Activated CD4-positive, alpha-beta T cell treated with anti-CD3 and anti-CD28 coated beads, Interleukin-2, amount 50 U/mL, for 4 hours (primary cell): ENCODE results near the gene IER2.

Source experiments
- DNase-seq, 2 experiments: peaks; one replicate each; pipeline ENCODE4 v3.0.0-alpha.2; 2020

IER2 gene, protein sequence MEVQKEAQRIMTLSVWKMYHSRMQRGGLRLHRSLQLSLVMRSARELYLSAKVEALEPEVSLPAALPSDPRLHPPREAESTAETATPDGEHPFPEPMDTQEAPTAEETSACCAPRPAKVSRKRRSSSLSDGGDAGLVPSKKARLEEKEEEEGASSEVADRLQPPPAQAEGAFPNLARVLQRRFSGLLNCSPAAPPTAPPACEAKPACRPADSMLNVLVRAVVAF

DNA sequence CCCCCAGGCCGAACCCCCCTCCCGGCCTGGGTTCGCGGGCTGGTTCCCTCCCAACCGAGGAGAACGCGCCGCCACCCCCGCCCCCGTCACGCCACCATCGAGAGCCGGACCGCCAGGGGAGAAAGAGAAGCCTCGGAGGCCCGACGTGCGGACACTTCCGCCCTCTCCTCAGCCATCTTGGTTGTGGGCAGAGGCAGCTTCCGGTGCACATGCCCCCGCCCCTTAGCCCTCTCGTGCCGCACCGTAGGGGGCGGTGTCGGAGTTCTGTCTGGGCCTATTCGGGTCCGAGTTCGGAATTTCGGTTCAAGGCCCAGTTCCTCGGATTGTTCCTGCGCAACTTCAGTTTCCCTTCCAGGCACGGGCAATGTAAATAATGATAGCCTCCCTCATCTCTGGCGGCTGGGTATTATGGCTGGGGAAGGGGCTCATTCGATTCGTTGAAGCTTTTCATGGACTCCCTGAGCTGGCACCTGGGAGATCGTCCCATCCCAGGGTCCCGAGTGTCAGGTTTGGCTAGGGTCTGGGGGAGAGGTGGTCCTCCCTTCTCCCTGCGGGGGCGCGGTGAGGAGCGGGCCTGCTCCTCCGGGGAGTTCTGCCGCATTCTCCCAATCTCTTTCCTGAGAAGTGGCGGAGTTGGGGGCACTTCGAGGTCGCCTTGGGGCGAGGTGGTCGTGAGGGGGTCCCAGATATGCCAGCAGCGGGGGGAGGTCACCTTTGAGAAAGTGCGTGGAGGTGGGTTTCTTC, at the start of gene IER2, which contains the start of gene STX10:
IER2 (plus strand) TSS at position 225 of the 744 bp plus-strand sequence. CDS start 2,776 bp downstream, outside the sequence.
STX10 (minus strand) TSS at position 189 of the 744 bp plus-strand sequence. CDS start 202 bp downstream, outside the sequence.
- DNase-seq = peak; percentile 89 to 91

DNA sequence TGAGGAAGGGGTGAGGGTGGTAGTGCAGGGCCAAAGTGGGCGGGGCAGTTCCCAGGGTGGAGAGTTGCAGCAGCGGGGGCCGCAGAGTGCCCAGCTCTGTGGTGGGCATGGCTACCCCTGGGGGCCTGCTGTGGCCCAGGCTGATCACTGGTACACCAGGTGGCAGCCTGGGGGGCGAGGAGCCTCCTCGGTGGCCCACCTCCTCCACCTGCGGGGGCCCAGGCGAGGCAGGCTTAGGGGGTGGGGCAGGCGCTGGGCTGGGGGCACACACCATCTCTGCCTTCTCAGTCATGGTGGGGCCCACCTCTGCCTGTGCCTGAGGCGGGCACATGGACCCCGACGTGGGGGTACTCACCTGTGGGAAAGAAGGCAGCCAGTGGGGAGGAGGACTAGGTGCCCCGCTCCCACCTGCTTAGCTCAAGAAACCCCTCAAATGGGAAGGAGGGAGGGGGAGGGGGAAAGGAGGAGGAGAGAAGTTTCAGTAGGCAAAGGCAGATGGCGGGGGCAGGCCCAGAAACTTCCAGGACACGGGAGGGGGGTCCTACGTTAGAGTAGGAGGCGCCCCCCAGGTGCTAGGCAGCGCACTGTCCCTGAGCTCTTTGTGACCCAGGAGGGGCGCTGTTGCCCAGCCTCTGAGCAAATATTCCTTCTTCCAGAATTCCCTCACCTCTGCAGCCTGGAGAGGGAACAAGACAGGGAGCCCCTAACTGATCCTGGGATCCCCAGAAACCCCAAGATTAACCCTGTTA, 49.2 kb upstream of the IER2 start:
- DNase-seq = no peak

DNA sequence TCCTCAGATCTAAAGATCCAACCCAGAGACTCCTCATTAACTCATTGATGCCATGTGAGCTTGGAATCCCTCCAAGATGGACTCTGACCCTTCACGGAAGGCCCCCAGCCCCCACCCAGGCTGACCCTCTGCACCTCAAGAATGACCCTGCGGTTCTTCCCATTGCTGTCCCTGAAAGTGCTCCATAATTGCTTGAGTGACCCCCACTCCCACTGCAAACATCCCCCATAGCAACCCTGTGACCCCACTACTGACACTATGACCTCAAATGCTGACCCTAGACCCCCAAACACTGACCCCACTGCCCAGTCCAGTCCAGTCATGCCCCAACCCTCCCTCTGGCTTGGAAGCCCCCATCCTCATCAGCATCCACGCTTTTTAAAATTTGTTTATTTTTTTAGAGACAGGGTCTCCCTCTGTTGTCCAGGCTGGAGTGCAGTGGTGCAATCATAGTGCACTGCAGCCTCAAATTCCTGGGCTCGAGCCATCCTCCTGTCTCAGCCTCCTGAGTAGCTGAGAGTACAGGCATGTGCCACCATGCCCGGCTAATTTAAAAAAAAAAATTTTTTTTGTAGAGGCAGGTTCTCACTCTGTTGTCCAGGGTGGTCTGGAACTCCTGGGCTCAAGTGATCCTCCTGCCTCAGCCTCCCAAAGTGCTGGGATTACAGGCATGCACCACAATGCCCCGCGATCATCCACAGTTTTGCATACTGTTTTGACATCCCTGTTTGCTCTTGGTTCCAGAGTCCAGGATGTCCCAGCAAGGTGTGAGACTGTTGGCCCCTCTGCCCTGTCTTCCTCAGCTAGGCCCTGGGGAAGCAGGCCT, 48.4 kb upstream of the IER2 start:
- DNase-seq = no peak

DNA sequence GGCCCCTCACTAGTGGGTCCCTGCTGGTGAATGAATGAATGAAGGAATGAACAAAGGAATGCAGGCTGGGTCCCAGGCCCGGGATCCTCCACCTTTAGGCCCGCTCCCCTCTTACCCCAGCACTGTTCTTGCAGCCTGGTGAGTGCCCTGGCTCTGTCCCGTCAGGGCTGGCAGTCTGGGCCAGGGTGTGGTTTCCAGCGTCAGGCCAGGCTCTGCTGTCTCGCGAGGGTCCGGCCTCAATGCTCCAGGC, 47.9 kb upstream of the IER2 start:
- no peak for DNase-seq

DNA sequence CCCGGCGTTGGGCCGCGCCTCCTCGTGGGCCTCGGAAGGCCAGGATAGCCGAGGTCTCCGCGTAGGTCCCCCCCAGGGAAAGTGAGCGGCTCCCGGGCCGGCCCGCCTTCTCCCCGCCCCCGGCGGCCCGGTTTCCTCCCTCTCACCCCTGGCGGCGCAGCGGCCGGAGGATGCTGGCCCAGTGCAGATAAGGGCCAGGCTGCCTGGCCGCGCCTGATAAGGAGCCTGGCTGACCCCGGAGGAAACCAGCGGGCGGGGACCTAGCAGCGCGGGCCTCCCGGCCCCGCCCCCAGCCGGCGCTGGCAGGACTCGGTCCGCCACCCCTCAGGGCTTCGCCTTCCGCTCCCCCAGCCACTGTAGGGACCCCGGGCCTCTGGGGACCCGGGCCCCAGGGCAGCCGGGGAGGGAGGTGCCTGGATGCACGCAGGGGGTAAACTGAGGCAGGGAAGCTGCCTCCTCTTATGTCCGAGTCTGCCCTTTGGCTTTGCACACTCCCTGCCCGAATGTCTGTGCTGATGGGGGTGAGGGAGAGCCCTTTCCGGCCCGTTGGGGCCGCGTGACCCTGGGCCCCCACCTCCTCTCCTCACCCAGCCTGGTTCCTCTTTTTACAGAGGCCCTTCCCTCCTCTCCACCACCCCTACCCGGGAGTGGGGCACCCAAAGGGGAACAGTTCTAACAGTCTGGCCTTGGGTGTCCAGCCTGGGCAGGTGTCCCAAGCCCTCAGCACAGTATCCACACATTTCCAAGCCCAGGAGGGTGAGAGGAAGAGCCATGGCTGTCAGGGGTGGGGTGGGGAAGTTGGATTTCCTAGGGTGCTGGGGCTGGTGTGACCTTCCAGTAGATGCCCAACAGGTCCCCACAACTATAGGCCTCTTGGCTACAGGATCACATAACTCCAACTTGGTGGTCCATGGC, 47.3 kb upstream of the IER2 start, which contains the start of gene LYL1:
LYL1 (minus strand) TSS at position 193 of the 915 bp plus-strand sequence. CDS start 1,687 bp downstream, outside the sequence.
- DNase-seq = no peak

DNA sequence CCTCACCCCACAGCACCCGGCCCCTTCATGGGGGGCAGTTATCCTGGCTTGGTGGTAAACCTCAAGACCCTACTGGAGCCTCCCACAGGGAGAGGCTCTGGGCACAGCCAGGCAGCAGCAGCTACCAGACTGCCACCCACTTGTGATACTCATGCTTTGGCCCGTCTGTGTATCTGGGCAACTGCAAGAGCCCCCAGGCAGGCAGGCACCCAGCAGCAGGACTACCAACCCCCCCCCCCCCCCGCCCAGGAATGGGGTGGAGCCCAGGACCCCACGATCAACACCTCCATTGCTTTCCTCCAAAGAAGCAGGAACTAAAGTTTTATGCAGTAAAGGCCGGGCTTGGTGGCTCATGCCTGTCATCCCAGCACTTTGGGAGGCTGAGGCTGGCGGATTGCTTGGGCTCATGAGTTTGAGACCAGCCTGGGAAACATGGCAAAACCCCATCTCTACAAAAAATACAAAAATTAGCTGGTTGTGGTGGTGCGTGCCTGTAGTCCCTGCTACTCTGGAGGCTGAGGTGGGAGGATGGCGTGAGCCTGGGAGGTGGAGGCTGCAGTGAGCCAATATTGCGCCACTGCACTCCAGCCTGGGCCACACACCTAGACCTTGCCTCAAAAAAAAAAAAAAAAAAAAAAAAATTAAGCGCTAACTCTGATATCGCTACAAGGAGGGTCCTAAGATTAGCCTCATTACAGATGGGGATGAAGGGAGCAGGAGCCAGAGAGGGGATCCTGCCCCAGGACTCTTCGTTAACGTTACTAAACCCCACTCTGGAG, 46.4 kb upstream of the IER2 start:
- no peak for DNase-seq

DNA sequence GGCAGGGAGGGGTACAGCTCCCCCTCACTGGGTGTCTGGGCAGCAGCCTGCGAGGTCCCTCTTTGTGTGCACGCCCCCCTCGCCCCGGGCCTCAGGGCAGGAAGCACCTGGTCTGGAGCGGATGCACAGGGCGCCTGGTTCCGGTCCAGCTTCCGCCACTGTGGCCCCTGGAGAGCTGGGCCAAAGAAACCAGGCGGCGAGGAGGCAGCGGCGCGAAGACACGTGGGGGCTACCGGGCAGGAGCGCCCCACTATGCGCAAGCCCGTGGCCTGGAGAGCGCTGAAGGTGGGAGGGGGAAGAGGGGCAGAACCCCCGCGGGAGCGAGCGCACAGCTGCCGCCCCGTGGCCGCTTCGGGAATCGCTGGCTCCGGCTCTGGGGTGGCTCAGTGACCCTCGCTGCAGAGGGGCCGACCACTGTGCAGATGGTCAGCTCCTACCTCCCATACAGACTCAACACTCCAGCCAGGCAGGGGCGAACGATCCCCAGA, 45.8 kb upstream of the IER2 start:
- peak; percentile 58 for DNase-seq

DNA sequence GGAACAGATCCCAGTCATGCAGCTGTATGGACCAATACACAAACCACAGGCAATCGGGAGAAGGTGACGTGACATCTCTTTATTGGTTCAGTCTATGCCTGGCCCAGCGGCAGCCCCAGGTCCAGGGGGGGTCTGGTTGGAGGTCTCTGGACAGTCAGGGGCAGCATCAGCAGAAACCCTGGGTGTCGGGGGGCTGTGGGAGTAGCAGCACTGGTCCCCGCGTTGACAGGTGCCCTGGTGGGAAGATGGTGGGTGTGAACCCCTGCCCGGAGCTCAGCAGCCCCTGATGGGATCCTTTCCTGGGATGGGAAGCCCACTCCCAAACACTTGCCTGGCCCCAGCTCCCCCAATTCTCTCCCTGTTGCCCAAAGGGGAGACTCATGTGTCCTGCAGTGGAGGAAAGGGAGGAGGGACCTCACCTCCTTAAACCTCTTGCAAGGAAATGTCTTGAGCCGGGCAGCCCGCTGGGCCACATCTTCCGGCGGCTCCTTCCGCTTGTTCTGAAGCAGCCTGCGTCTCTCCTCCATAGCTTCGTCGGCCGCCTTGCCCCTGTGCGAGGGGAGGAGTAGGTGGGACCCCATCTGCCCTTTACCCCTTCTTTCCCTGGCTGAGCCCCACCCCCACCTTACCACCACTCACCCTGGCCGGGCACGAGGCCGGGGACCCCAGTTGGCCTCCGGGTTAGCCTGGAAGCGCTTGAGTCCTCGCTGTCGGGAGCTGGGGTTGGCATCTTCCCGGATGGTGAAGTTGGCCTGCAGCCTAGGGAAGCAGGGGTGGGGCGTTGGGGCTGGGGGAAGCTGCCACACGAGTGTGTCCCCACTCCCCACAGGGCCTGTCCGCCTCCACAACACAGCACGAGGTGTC, 45.1 kb upstream of the IER2 start:
- no peak for DNase-seq

DNA sequence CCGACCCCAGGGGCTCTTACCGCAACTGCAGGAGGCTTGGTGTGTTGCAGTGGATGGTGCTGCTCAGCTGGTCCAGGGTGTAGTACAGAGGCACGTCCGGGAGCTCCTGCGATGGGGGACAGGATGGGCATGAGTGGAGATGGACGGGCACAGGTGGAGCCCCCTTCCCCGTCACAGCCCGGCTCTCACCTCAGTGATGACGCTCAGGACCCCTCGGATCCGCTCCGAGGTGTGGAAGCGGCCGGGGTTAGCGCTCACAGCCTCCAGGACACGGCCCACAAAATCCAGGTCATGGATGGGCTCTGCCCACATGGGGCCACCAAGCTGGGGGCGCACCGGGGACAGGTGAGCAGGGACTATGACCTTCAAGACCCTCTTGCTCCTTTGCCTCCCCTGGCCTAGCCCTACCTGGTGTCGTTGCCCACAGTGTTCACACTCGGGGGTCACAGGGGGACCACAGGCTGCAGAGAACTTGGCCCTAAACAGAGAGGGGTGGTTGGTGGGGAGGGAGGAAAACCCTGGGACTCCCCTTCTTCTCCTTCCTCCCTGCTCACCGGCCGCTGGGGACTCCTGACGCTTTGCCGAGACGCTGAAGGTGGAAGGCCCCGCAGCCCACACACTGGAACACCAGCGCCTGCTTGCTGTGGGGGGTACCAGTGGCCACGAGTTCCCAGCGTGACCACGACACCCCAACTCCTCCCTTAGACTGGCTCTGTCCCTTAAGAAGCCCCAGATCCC, 40.7 kb upstream of the IER2 start:
- no peak for DNase-seq

DNA sequence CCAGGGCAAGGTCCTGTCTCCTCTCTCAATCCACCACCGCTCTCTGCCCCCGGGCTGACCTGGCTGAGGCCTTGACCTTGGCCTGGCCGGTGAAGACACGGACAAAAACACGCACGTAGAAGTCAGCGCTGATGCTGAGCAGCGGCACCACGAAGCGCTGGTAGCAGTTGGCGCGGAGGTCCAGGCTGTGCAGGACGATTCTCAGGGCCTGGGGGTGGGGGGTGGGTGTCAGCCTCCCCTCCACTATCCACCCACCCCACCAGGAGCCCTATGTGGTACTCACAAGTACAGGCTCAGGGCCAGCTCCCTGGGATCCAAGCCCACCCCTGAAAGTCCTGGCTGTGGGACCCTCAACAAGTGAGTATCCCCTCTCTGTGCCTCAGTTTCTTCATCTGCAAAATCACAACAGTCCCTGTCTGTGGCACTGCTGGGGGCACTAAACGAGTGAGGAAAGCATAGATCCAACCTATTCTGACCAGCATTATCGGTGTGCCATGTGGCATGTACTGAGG, 40.1 kb upstream of the IER2 start:
- no peak for DNase-seq

DNA sequence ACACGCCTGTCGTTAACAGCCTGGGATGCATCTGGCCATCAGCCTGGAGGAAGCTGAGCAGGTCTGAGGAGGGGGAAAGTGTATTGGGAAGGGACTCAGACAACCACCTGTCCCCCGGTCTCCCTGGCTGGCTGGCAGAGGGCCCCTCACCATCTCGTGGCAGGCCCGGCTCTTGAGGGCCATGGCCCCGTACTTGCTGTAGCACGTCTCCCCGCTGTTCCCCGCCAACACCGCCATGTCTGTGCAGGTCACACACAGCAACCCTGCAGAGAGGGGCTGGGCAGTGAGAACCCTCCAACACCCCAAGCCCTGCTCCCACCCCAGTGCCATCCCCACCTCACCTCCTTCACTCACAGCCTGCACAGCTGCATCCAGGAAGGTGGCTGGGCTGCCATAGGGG, 37.7 kb upstream of the IER2 start:
- DNase-seq = no peak

DNA sequence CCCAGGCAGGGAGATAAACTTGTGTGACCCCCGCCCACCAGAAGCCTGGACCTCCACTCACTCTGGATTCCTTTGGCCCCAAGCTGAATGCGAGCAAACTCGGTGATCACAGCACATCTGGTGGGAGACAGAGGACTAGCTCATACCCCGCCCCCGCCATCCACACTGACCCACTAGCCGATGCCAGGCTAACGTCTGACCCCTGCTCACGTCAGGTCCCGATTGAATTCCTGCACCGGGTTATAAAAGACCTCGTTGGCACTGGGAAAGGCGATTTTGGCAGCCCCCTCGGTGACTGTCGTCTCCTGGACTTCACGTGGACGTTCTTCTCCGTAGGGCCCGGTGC, 34.3 kb upstream of the IER2 start:
- no peak for DNase-seq

DNA sequence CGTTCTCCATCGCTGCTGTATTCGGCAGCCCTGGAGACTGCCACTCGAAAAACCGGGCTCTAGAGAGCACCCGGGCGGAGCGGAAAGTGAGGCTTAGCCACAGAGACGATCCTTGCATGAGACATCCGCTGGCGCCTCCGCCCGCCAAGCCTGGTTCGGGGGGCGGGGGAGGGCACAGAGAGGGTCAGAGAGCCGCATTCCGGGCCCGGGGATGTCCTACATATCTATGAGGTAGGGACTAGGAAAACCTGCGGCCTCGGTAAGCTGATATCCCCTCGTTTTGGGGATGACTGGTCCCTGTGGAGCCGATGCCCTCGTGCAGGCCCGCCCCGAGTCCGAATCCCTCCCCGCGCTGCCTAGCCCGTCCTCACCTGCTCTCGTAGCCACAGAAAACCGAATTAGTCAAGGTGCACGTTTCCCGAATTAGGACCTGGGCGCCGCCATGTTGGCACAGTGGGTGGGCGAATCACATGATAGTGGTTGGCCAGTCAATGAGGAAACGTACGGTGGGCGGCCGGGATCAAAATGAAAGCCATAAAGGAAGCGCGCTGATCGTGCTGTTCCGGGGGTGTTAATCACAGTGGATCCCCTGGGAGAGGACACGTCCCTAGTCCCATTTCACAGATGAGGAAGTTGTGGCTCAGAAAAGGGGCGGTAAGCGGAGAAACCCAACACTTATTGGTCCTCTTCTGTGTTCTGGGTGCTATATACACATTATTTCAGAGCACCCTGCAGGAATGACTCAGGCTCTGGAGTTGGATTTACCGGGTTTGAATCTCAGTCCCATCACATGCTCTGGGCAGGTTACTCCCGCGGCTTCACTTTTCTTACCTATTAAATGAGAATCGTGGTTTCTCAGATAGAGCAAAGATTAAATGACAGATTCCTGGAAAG, 33.7 kb upstream of the IER2 start, which contains the start of gene TRMT1:
TRMT1 (minus strand) TSS at position 459 of the 894 bp plus-strand sequence; CDS start at position 118, 341 bp downstream.
- DNase-seq = peak; percentile 92 to 93

DNA sequence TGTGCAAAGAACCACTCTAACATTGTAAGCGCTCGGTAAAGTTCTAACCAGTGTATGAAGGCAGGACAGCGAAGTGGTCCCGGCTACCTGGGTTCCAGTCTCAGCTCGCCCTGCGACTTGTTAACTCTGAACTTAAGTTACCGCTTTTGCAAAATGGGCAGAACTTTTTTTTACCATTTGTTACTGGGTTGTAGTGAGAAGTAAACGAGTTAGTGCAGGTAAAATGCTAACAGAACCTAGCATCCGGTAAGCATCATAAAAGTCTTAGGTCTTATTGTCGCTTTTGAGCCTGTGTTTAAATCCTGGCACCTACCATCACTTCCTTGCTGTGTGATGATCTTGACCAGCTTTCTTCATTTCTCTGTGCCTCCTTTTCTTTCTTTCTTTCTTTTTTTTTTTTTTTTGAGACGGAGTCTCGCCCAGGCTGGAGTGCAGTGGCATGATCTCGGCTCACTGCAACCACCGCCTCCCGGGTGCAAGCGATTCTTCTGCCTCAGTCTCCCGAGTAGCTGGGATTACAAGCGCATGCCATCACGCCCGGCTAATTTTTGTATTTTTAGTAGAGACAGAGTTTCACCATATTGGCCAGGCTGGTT, 32.9 kb upstream of the IER2 start:
- no peak for DNase-seq

DNA sequence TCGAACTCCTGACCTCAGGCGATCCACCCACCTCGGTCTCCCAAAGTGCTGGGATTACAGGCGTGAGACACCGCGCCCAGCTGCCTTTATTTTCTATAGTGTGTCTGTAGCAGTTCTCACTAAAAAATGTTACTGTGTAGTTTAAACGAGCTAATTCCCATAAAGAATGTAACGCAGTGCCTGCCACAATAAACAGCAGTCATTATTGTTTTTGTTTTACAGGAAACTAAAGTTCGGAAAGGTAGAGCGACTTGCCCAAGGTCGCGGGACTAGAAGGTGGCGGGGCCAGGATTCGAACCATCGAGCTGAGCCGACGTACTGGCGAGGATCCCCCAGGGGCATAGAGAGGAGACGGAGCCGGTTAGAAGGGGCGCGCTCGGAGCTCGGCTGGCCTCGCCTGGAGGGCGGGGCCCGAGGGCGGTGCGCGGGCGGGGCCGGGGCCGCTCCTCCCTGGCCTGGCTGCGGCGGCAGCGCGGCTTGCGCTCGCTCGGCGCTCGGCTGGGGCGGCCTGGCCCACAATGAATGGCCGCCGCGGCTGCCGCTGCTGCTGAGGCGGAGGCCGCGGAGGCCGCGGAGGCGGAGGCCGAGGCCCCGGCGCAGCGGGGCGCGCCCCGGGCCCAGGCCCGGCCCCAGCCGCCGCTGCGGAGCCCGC, 32.3 kb upstream of the IER2 start, which contains the start of gene NACC1:
NACC1 (plus strand) TSS at position 493 of the 652 bp plus-strand sequence. CDS start 16,944 bp downstream, outside the sequence.
- peak; percentile 84 to 86 for DNase-seq

DNA sequence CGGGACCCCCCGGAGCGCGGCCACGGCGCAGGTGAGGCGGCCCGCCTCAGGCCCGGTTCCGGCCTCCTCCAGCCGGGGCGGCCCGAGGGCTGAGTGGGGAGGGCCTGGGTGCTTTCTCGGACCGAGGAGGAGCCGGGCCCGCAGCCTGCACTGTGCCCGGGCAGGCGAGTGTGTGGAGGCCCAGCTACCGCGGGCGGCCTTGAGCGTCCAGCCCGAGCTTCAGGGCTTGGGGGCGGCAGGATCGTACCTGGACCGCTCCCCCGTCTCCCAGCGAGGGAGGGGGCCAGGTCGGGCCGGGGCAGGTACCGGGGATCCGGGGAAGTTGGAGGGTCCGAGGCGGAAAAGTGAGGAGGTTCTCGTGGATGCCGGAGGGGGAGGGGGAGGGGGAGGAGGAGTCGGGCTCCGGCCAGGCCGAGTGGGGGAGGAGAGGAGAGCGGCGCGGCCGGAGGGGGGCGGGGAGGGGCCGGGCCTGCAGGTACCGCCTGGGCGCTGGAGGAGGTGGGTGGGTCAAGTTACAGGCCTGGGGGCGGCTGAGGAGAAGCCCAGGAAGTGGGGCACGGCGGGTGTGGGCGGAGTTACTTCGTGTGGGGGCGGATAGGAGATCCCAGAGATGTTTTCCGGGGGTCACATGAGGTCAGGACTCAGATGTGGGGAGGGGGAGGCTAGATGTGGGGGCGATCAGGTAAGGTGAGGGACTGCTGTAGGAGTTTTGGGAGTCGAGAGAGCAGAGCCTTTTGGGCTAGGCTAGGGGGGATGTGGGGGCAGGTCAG, 31.6 kb upstream of the IER2 start:
- peak in 1 of 2 experiments; percentile 44 for DNase-seq
